ENCODE data around the gene CUL9. TPM values are rescaled to one million over a fixed set of nuclear protein-coding genes. Genes with fewer than 3 reads are reported as not detected.

The CUL9 gene
- total and polyA plus RNA-seq, 5 donors, result 14.6 to 18.7 (median 15.9) TPM

DNA sequence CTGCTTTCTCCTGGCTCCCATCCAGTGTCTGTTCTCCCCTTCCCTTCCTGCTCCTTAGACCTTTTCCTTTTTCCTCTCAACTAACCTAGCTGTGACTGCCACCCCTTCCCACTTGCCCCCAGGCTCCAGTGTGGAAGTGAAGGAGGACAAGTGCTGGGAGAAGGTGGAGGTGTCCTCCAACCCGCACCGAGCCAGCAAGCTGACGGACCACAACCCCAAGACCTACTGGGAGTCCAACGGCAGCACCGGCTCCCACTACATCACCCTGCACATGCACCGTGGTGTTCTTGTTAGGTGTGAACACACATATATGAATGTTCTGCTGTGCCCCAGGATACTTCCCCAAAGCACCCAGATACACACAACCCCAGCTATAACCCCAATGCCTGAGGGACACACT lies 18.5 kb downstream of the CUL9 start:
- H3K27me3 ChIP-seq (ENCODE audit: control insufficient read depth, insufficient read depth), result no peaks in the 10 kb centered on the region
- intact Hi-C loops (cut with DNase I), result no loop called here
- 88% methylated on average over 6 of the region's 6 CpGs for WGBS
- no peak for ATAC-seq
- H3K27ac ChIP-seq (ENCODE audit: low read length), result no peak overlapping the region
- H3K4me1 ChIP-seq (ENCODE audit: control insufficient read depth, insufficient read depth, low read length), result no peaks in the 10 kb centered on the region
- no peak for DNase-seq
- H3K9me3 ChIP-seq (ENCODE audit: control insufficient read depth, low read length), result no peaks in the 10 kb centered on the region
- H3K4me3 ChIP-seq (ENCODE audit: low read length), result no peak overlapping the region

- DNase-seq, result no peak
- Histone ChIP-seq H3K9me3 (ENCODE audit: control insufficient read depth, low read length) (no peaks in the 10 kb centered on the region), H3K4me3 (ENCODE audit: low read length) (no peak overlapping the region), H3K4me1 (ENCODE audit: control insufficient read depth, insufficient read depth, low read length) (no peaks in the 10 kb centered on the region), H3K27ac (ENCODE audit: low read length) (no peak overlapping the region), H3K27me3 (ENCODE audit: control insufficient read depth, insufficient read depth) (no peaks in the 10 kb centered on the region)
- intact Hi-C loops (cut with DNase I), result no loop called here
- ATAC-seq, result no peak
- WGBS, result 87% methylated on average over 5 of the region's 5 CpGs
These were observed 20.5 kb downstream of the CUL9 start for GRCh38 chr6:43202451-43202850.

DNA sequence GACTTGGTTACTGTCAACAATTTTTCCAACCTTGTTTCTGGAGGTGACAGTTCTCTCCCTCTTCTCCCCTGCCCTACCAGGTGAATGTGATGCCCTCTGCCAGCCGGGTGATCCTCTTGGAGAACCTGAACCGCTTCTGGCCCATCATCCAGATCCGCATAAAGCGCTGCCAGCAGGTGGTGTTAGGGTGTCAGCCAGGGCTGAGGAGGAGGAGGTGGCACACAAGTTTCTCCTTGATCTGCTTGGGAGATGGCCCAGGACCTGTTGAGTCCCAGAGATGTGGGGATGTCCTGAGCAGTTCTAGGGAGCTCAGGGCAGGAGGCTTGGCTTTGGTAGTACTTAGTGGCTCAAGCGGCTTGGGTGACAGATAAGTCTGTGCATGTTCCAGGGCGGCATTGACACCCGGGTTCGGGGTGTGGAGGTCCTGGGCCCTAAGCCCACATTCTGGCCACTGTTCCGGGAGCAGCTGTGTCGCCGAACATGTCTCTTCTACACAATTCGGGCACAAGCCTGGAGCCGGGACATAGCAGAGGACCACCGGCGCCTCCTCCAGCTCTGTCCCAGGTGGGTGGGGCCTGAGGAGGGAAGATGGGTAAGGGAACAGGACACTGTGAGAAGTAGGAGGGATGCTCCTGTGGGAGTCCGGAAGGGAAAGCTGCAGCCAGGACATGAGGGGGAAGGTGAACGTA lies 21.2 kb downstream of the CUL9 start:
- Histone ChIP-seq H3K4me3 (ENCODE audit: low read length) (no peak overlapping the region), H3K4me1 (ENCODE audit: control insufficient read depth, insufficient read depth, low read length) (no peaks in the 10 kb centered on the region), H3K9me3 (ENCODE audit: control insufficient read depth, low read length) (no peaks in the 10 kb centered on the region), H3K27me3 (ENCODE audit: control insufficient read depth, insufficient read depth) (no peaks in the 10 kb centered on the region), H3K27ac (ENCODE audit: low read length) (no peak overlapping the region)
- WGBS, result 93% methylated on average over 17 of the region's 17 CpGs
- ATAC-seq, result no peak
- intact Hi-C loops (cut with DNase I), result no loop called here
- no peak for DNase-seq

DNA sequence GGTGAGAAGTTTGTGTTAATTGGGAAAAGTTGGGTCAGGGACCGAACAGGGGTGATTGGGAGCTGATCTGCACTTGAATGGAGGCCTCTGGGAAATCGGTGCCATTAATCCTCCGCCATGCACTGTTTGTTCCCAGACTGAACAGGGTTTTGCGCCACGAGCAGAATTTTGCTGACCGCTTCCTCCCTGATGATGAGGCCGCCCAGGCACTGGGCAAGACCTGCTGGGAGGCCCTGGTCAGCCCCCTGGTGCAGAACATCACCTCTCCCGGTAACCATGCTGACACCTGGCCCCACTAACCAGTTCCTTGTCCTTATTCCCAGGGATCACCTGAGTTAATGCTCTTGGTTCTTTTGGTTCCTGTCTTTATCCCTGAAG lies 21.7 kb downstream of the CUL9 start:
- no peak for DNase-seq
- intact Hi-C loops (cut with DNase I), result no loop called here
- WGBS, result 95% methylated on average over 8 of the region's 8 CpGs
- Histone ChIP-seq H3K4me1 (ENCODE audit: control insufficient read depth, insufficient read depth, low read length) (no peaks in the 10 kb centered on the region), H3K4me3 (ENCODE audit: low read length) (no peak overlapping the region), H3K9me3 (ENCODE audit: control insufficient read depth, low read length) (no peaks in the 10 kb centered on the region), H3K27ac (ENCODE audit: low read length) (no peak overlapping the region), H3K27me3 (ENCODE audit: control insufficient read depth, insufficient read depth) (no peaks in the 10 kb centered on the region)
- ATAC-seq, result no peak

- Histone ChIP-seq H3K27ac (ENCODE audit: low read length) (no peak overlapping the region), H3K4me3 (ENCODE audit: low read length) (no peak overlapping the region), H3K4me1 (ENCODE audit: control insufficient read depth, insufficient read depth, low read length) (no peaks in the 10 kb centered on the region), H3K9me3 (ENCODE audit: control insufficient read depth, low read length) (no peaks in the 10 kb centered on the region), H3K27me3 (ENCODE audit: control insufficient read depth, insufficient read depth) (no peaks in the 10 kb centered on the region)
- DNase-seq, result no peak
- intact Hi-C loops (cut with DNase I), result no loop called here
- ATAC-seq, result no peak
- WGBS, result 93% methylated on average over 23 of the region's 23 CpGs
These were observed 22.5 kb downstream of the CUL9 start for GRCh38 chr6:43204271-43205105.

DNA sequence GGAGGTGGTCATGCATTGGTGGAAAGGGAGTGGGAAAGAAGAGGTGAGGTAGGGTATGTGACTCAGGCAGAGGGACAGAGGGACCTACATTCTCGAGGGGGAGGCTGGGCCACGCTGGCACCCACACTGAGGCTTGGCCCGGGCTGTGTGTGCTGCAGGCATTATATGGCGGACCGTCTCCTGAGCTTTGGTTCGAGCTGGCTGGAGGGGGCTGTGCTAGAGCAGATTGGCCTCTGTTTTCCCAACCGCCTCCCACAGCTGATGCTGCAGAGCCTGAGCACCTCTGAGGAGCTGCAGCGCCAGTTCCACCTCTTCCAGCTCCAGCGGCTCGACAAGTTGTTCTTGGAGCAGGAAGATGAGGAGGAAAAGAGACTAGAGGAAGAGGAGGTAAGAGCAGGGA lies 23.9 kb downstream of the CUL9 start:
- ATAC-seq (no peak), DNase-seq (peak in 1 of 3 donors; percentile 20)
- intact Hi-C loops (cut with DNase I), result no loop called here
- 94% methylated on average over 10 of the region's 10 CpGs for WGBS
- Histone ChIP-seq H3K4me1 (ENCODE audit: control insufficient read depth, insufficient read depth, low read length) (no peaks in the 10 kb centered on the region), H3K9me3 (ENCODE audit: control insufficient read depth, low read length) (no peaks in the 10 kb centered on the region), H3K27me3 (ENCODE audit: control insufficient read depth, insufficient read depth) (no peaks in the 10 kb centered on the region), H3K4me3 (ENCODE audit: low read length) (no peak overlapping the region), H3K27ac (ENCODE audit: low read length) (no peak overlapping the region)

DNA sequence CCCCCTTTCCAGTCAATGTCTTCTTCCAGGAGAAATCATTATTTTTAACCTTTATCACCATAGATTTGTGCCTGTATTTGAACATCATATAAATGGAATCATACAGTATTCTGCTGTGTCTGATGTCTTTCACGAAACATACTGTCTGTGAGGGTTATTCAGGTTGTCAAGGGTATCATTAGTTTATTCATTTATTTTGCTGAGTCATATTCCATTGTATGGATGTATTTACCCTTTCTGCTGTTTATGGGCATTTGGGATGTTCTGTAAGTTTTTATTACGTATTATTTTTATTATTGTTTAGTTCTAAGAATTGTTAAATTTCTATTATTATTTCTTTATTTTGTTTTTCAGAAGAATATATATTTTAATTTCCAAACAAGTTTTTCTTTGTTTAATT lies 25.3 kb downstream of the CUL9 start:
- Histone ChIP-seq H3K27ac (ENCODE audit: low read length) (no peak overlapping the region), H3K4me1 (ENCODE audit: control insufficient read depth, insufficient read depth, low read length) (no peaks in the 10 kb centered on the region), H3K27me3 (ENCODE audit: control insufficient read depth, insufficient read depth) (no peaks in the 10 kb centered on the region), H3K9me3 (ENCODE audit: control insufficient read depth, low read length) (no peaks in the 10 kb centered on the region), H3K4me3 (ENCODE audit: low read length) (no peak overlapping the region)
- WGBS, result 95% methylated on average over 2 of the region's 2 CpGs
- DNase-seq, result no peak
- ATAC-seq, result no peak
- intact Hi-C loops (cut with DNase I), result no loop called here

- no peak overlapping the region for H3K4me3 ChIP-seq (ENCODE audit: low read length)
- H3K27ac ChIP-seq (ENCODE audit: low read length), result no peak overlapping the region
- intact Hi-C loops (cut with DNase I), result no loop called here
- DNase-seq (no peak), ATAC-seq (no peak)
- 78% methylated on average over 1 of the region's 1 CpG for WGBS
- H3K4me1 ChIP-seq (ENCODE audit: control insufficient read depth, insufficient read depth, low read length), result no peaks in the 10 kb centered on the region
- H3K9me3 ChIP-seq (ENCODE audit: control insufficient read depth, low read length), result no peaks in the 10 kb centered on the region
- no peaks in the 10 kb centered on the region for H3K27me3 ChIP-seq (ENCODE audit: control insufficient read depth, insufficient read depth)
These were observed 30.0 kb downstream of the CUL9 start for GRCh38 chr6:43211955-43212354.

DNA sequence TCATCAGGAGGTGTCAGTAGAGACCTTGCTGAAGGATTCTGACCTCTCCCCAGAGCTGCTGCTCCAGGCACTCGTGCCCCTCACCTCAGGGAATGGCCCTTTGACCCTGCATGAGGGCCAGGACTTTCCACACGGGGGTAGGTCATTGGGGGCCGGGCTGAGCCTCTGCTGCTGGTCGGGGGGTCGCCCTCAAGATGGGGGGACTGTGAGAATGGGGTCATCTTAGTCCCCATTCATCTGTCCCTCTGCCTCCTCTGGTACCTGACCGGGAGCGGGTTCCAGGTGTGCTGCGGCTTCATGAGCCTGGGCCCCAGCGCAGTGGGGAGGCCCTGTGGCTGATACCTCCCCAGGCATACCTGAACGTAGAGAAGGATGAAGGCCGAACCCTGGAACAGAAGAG lies 31.4 kb downstream of the CUL9 start:
- 85% methylated on average over 11 of the region's 11 CpGs for WGBS
- DNase-seq (no peak), ATAC-seq (peak in 1 of 2 donors; percentile 24)
- no peak overlapping the region for H3K27ac ChIP-seq (ENCODE audit: low read length)
- H3K4me1 ChIP-seq (ENCODE audit: control insufficient read depth, insufficient read depth, low read length), result no peaks in the 10 kb centered on the region
- no peaks in the 10 kb centered on the region for H3K9me3 ChIP-seq (ENCODE audit: control insufficient read depth, low read length)
- H3K4me3 ChIP-seq (ENCODE audit: low read length), result no peak overlapping the region
- intact Hi-C loops (cut with DNase I), result no loop called here
- H3K27me3 ChIP-seq (ENCODE audit: control insufficient read depth, insufficient read depth), result no peaks in the 10 kb centered on the region

DNA sequence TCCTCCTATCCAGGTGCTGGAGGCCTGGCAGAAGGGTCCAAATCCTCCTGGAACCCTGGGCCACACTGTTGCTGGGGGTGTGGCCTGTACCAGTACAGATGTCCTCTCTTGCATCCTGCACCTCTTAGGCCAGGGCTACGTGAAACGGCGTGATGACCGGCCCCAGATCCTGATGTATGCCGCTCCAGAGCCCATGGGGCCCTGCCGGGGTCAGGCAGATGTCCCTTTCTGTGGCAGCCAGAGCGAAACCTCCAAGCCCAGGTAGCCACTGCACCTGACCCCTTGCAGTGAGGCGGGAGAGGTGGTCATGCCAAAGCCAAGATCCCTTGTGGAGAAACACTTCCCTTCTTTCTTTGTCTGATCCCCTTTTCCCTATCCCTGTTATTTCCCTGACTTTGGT lies 33.1 kb downstream of the CUL9 start:
- intact Hi-C loops (cut with DNase I), result no loop called here
- Histone ChIP-seq H3K9me3 (ENCODE audit: control insufficient read depth, low read length) (no peaks in the 10 kb centered on the region), H3K4me3 (ENCODE audit: low read length) (no peak overlapping the region), H3K27ac (ENCODE audit: low read length) (no peak overlapping the region), H3K27me3 (ENCODE audit: control insufficient read depth, insufficient read depth) (no peaks in the 10 kb centered on the region), H3K4me1 (ENCODE audit: control insufficient read depth, insufficient read depth, low read length) (no peaks in the 10 kb centered on the region)
- no peak for ATAC-seq
- DNase-seq, result no peak
- 97% methylated on average over 8 of the region's 8 CpGs for WGBS

- no peaks in the 10 kb centered on the region for H3K9me3 ChIP-seq (ENCODE audit: control insufficient read depth, low read length)
- no peak overlapping the region for H3K27ac ChIP-seq (ENCODE audit: low read length)
- ATAC-seq, result no peak
- H3K4me3 ChIP-seq (ENCODE audit: low read length), result no peak overlapping the region
- intact Hi-C loops (cut with DNase I), result no loop called here
- no peaks in the 10 kb centered on the region for H3K27me3 ChIP-seq (ENCODE audit: control insufficient read depth, insufficient read depth)
- no peak for DNase-seq
- H3K4me1 ChIP-seq (ENCODE audit: control insufficient read depth, insufficient read depth, low read length), result no peaks in the 10 kb centered on the region
- WGBS, result 91% methylated on average over 12 of the region's 12 CpGs
These were observed 34.2 kb downstream of the CUL9 start for GRCh38 chr6:43216200-43216599.

Data from right cardiac atrium (tissue), 5 donors.